H1 (cell line): Measurements from ENCODE around the gene HARS2. TPM values are rescaled to one million over a fixed set of nuclear protein-coding genes. Genes with fewer than 3 reads are reported as not detected.

Experiments used
- ASH2L ChIP-seq: fragments of 200-600, 300-600 bp; sonication (generic); IDR thresholded peaks from one replicate; pipeline ENCODE4 v1.7.1; 2017; ENCODE audit warnings: low read length
- CREB1 ChIP-seq: IDR thresholded peaks from 2 replicates; pipeline ENCODE4 v1.6.1; 2012; ENCODE audit warnings: inconsistent platforms
- CTBP2 ChIP-seq: IDR thresholded peaks from 2 replicates; pipeline ENCODE4 v1.7.0; 2011; ENCODE audit warnings: borderline replicate concordance, mild to moderate bottlenecking, moderate library complexity, mixed read lengths, low read length; ENCODE audit not compliant: insufficient read depth, insufficient read length
- EGR1 ChIP-seq: IDR thresholded peaks from 2 replicates; pipeline ENCODE4 v1.6.1; 2011; ENCODE audit warnings: low read depth, low read length, borderline replicate concordance
- GABPA ChIP-seq: IDR thresholded peaks from 2 replicates; pipeline ENCODE4 v1.6.1; 2011; ENCODE audit warnings: mild to moderate bottlenecking, low read length, moderate library complexity, borderline replicate concordance; ENCODE audit not compliant: insufficient read depth
- GTF2F1 ChIP-seq: IDR thresholded peaks from 2 replicates; pipeline ENCODE4 v1.6.1; 2012; ENCODE audit warnings: low read depth, low read length, improper control_type of control experiment, borderline replicate concordance
- HDAC2 ChIP-seq, 2 experiments: fragments of 300-600 bp in 1 of 2; sonication (generic) in 1 of 2; IDR thresholded peaks; 2 replicates each; pipeline ENCODE4 v1.6.1; 2011 to 2012; ENCODE audit warnings: low read depth in 2 of 2, low read length in 2 of 2, mild to moderate bottlenecking in 2 of 2, moderate library complexity in 2 of 2, borderline replicate concordance in 1 of 2, inconsistent platforms in 1 of 2
- HDAC6 ChIP-seq: IDR thresholded peaks from one replicate; pipeline ENCODE4 v1.7.1; 2012; ENCODE audit warnings: low read depth, mild to moderate bottlenecking, inconsistent platforms, low read length, moderate library complexity
- JUN ChIP-seq: IDR thresholded peaks from 2 replicates; pipeline ENCODE4 v1.6.1; 2011; ENCODE audit warnings: low read depth, mild to moderate bottlenecking, improper control_type of control experiment, low read length
- KDM4A ChIP-seq: IDR thresholded peaks from one replicate; pipeline ENCODE4 v1.7.1; 2012; ENCODE audit warnings: low read depth, mild to moderate bottlenecking, moderate library complexity, low read length, inconsistent platforms; ENCODE audit not compliant: severe bottlenecking
- PHF8 ChIP-seq: fragments of 200-600 bp; sonication (generic); conservative IDR thresholded peaks from 2 replicates; pipeline ENCODE4 v1.7.1; 2012; ENCODE audit warnings: low read depth, mild to moderate bottlenecking, inconsistent platforms, low read length, moderate library complexity
- POLR2A ChIP-seq, 2 experiments: IDR thresholded peaks; 1 replicate in 1 of 2; 2 replicates in 1 of 2; pipeline ENCODE4 v1.6.1; 2011; ENCODE audit warnings: low read depth in 2 of 2, low read length in 2 of 2, mild to moderate bottlenecking in 2 of 2; ENCODE audit errors: control extremely low read depth in 1 of 2
- RBBP5 ChIP-seq: IDR thresholded peaks from 2 replicates; pipeline ENCODE4 v1.7.1; 2012; ENCODE audit warnings: low read depth, mild to moderate bottlenecking, inconsistent platforms, low read length, moderate library complexity, borderline replicate concordance
- TCF12 ChIP-seq: IDR thresholded peaks from 2 replicates; pipeline ENCODE4 v1.6.1; 2011; ENCODE audit warnings: low read depth, mild to moderate bottlenecking, low read length
- YY1 ChIP-seq: IDR thresholded peaks from 2 replicates; pipeline ENCODE4 v1.6.1; 2011; ENCODE audit warnings: low read depth, mild to moderate bottlenecking, low read length
- polyA plus RNA-seq, 7 experiments: library from polyadenylated mRNA; depleted of rRNA in 3 of 7; stranded (reverse) in 5 of 7; unstranded in 2 of 7; fragments of >200 nt in 5 of 7; fragments of 200-250 nt in 2 of 7; gene quantifications; 1 replicate in 5 of 7; 2 replicates in 1 of 7; 4 replicates in 1 of 7; pipeline versions ENCODE4 v1.2.1 to v1.2.3, GENCODE V29; 2011 to 2013; ENCODE audit warnings: missing spikeins in 2 of 7, mixed read lengths in 2 of 7
- total RNA-seq: library from RNA; stranded (reverse); fragmentation: NEBNext Ultra II Directional; extraction: Animal tissue kit (Norgen Biotek cat#: 25700); gene quantifications from 2 replicates; pipeline ENCODE4 v1.2.1, GENCODE V29; 2021

Gene HARS2
- total and polyA plus RNA-seq, 2 of the 8 experiments (the other 6 are each of a cell fraction or from before 2014, with no cell fraction given) = 16.1 to 23.1 TPM

DNA sequence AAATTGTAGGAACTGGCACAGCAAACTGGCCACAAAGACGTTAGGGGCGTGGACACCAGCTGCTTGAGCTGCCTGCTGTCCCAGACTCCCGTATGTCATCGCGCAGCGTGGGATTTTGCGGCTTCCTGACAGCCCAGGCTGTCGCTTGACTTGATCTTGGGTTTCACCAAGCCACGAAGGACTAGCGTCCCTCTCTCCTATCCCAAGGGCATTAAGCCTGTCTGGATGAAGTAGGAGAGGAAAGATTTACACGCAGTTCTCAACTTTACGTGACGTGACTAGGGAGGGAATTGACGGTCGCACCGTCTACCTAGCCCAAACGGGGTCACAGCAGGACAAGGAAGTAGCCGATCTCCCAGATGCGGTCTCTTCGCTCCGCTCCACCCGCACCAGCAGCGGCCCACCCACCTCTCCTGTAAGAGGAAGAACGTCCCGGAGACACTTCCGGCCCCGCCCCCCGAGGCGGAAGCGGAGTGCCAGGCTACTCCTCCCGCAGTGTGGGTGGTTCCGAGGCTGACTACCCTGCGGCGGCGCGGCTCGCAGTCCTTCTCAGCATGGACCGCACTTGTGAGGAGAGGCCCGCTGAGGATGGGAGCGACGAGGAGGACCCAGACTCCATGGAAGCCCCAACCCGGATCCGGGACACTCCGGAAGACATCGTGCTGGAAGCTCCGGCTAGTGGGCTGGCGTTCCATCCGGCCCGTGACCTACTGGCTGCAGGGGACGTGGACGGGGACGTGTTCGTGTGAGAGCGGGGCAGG is 26.7 kb upstream of the HARS2 start, which contains the start of gene WDR55 (continued):
- no peak; the same call in 1 of the 2 replicates for TF ChIP-seq RBBP5
- TF ChIP-seq ASH2L = peak; percentile 77
- TF ChIP-seq GABPA = peak; percentile 87
- no peak; the same call in 1 of the 2 replicates for TF ChIP-seq PHF8
- no peak for TF ChIP-seq HDAC6
- no peak for TF ChIP-seq YY1
- peak; percentile 67 to 86; a peak in 2 of 4 replicates for TF ChIP-seq HDAC2 (IDR thresholded peaks at IDR 0.05; ENCODE audit: borderline replicate concordance in 1 of 2, low read depth in 2 of 2, low read length in 2 of 2)
- TF ChIP-seq CREB1 = peak; percentile 70
- peak; percentile 55 for TF ChIP-seq CTBP2
- peak; percentile 70 for TF ChIP-seq KDM4A
- peak; percentile 92 for TF ChIP-seq GTF2F1
- TF ChIP-seq TCF12 = no peak
- no peak for TF ChIP-seq JUN
- TF ChIP-seq POLR2A (IDR thresholded peaks at IDR 0.05; ENCODE audit: control extremely low read depth in 1 of 2, low read depth in 2 of 2, low read length in 2 of 2) = peak in 1 of 2 experiments; percentile 71; a peak in 2 of 3 replicates
- peak; percentile 99 for TF ChIP-seq EGR1
